OCI-LY7 (cell line): Measurements from ENCODE around the gene METTL27. TPM values are rescaled to one million over a fixed set of nuclear protein-coding genes. Genes with fewer than 3 reads are reported as not detected.

ENCODE experiments used
- BruUV-seq: library from RNA; stranded (reverse); fragments of 400-500 nt; replicated peaks from 2 replicates; lab custom pipeline; 2021; lab: Mats Ljungman, UMichigan
- CTCF ChIA-PET: fragments of 300-600 bp; sonication (Branson Sonifier 250); formaldehyde crosslinking; loops from one replicate; lab custom pipeline; 2022; ENCODE audit warnings: antibody characterized with exemption; ENCODE audit not compliant: unreplicated experiment; lab: Charles Lee
- POLR2A ChIA-PET: fragments of 300-600 bp; sonication (Branson Sonifier 250); formaldehyde crosslinking; loops from one replicate; lab custom pipeline; 2022; ENCODE audit warnings: antibody characterized with exemption; lab: Charles Lee
- DNase-seq: peaks from one replicate; pipeline ENCODE4 v3.0.0-alpha.2; 2015; ENCODE audit warnings: low spot score
- H2AFZ ChIP-seq: fragments of 200-600 bp; sonication (generic), shearing (Covaris generic); 2 replicates; pipeline ENCODE4 v1.6.1; 2014; ENCODE audit warnings: mild to moderate bottlenecking, antibody characterized with exemption, low read length, moderate library complexity
- H3K27ac ChIP-seq: fragments of 200-600 bp; sonication (generic); 2 replicates; pipeline ENCODE4 v1.5.1; 2014; ENCODE audit warnings: mixed run types, low read depth, mild to moderate bottlenecking, moderate library complexity, low read length, inconsistent platforms; ENCODE audit not compliant: poor library complexity, severe bottlenecking
- H3K36me3 ChIP-seq: fragments of 200-600 bp; sonication (generic); 2 replicates; pipeline ENCODE4 v1.6.1; 2014; ENCODE audit warnings: mild to moderate bottlenecking, antibody characterized with exemption, low read length, moderate library complexity, mixed read lengths; ENCODE audit not compliant: insufficient read depth
- H3K4me1 ChIP-seq: fragments of 200-600 bp; sonication (generic); 2 replicates; pipeline ENCODE4 v1.5.1; 2014; ENCODE audit warnings: mild to moderate bottlenecking, low read length; ENCODE audit not compliant: insufficient read depth, poor library complexity, severe bottlenecking
- H3K4me2 ChIP-seq: fragments of 200-600 bp; sonication (generic); 2 replicates; pipeline ENCODE4 v1.6.1; 2014; ENCODE audit warnings: mild to moderate bottlenecking, low read length
- H3K4me3 ChIP-seq: fragments of 200-600 bp; sonication (generic); 2 replicates; pipeline ENCODE4 v1.5.1; 2014; ENCODE audit warnings: mild to moderate bottlenecking, low read depth, low read length; ENCODE audit not compliant: poor library complexity, severe bottlenecking
- H3K79me2 ChIP-seq: fragments of 200-600 bp; sonication (generic); 2 replicates; pipeline ENCODE4 v1.6.1; 2016; ENCODE audit warnings: low read depth, mild to moderate bottlenecking, low read length, moderate library complexity, mixed read lengths; ENCODE audit not compliant: insufficient read depth
- H3K9me2 ChIP-seq: fragments of 200-600 bp; sonication (generic); 2 replicates; pipeline ENCODE4 v1.6.1; 2016; ENCODE audit warnings: mild to moderate bottlenecking, low read length, mixed read lengths; ENCODE audit not compliant: insufficient read depth
- H3K9me3 ChIP-seq: fragments of 200-600 bp; sonication (generic); 2 replicates; pipeline ENCODE4 v1.6.1; 2014; ENCODE audit warnings: mild to moderate bottlenecking, mixed run types, low read length, mixed read lengths
- H4K20me1 ChIP-seq: fragments of 200-600 bp; sonication (generic); 2 replicates; pipeline ENCODE4 v1.6.1; 2014; ENCODE audit warnings: mild to moderate bottlenecking, antibody characterized with exemption, low read length, moderate library complexity, mixed read lengths; ENCODE audit not compliant: insufficient read depth
- CTCF ChIP-seq: fragments of 200-600 bp; sonication (generic); conservative IDR thresholded peaks from 2 replicates; pipeline ENCODE4 v1.5.1; 2014; ENCODE audit warnings: mild to moderate bottlenecking, antibody characterized with exemption, low read length, moderate library complexity, mixed read lengths
- EZH2phosphoT487 ChIP-seq: fragments of 200-600 bp; sonication (generic); IDR thresholded peaks from 2 replicates; pipeline ENCODE4 v1.6.1; 2018; ENCODE audit warnings: low read depth, borderline replicate concordance, mild to moderate bottlenecking, mixed run types, antibody characterized with exemption, low read length, moderate library complexity, mixed read lengths
- intact Hi-C: fragments of 100-400 bp; cut with micrococcal nuclease; formaldehyde crosslinking; loops from one replicate; pipeline ENCODE4 v1.10.0; 2022; ENCODE audit not compliant: unreplicated experiment
- total RNA-seq, 2 experiments: library from RNA; depleted of rRNA in 1 of 2; stranded (reverse); fragments of >200 nt in 1 of 2; shearing (Covaris generic) in 1 of 2; gene quantifications; 2 replicates each; pipeline ENCODE4 v1.2.3, GENCODE V29; 2014 to 2022

The METTL27 gene
- total RNA-seq, 2 experiments from 2014 or later = 0.92 to 2.1 TPM

GRCh38 chr7:73834626-73835191 is 7.6 kb downstream of the METTL27 start:
- Histone ChIP-seq H3K4me3 (no peak overlapping the region), H3K9me2 (no peaks in the 10 kb centered on the region), H3K79me2 (no peaks in the 10 kb centered on the region), H3K4me2 (no peak overlapping the region), H3K36me3 (no peaks in the 10 kb centered on the region), H3K4me1 (no peaks in the 10 kb centered on the region), H3K9me3 (no peaks in the 10 kb centered on the region), H4K20me1 (no peaks in the 10 kb centered on the region), H3K27ac (no peak overlapping the region), H2AFZ (no peak overlapping the region)
- TF ChIP-seq CTCF (no peak), EZH2phosphoT487 (no peak)
- POLR2A ChIA-PET = no interaction called here
- intact Hi-C loops = no loop called here
- CTCF ChIA-PET = no interaction called here
- no peak for DNase-seq
- no TSS peak for BruUV-seq

- TF ChIP-seq EZH2phosphoT487 (no peak), CTCF (no peak)
- H3K79me2 ChIP-seq = no peaks in the 10 kb centered on the region
- H3K4me1 ChIP-seq = no peaks in the 10 kb centered on the region
- no peak overlapping the region for H3K4me2 ChIP-seq
- no peaks in the 10 kb centered on the region for H3K36me3 ChIP-seq
- H3K4me3 ChIP-seq = no peak overlapping the region
- ChIA-PET POLR2A (interaction anchor here (0.7 kb wide), 2 partner anchors 74 to 270 kb away, joined by 3 read pairs; no protein-coding TSS in a partner anchor), CTCF (no interaction called here)
- H4K20me1 ChIP-seq = no peaks in the 10 kb centered on the region
- no peaks in the 10 kb centered on the region for H3K9me3 ChIP-seq
- BruUV-seq = no TSS peak
- H3K9me2 ChIP-seq = no peaks in the 10 kb centered on the region
- intact Hi-C loops = no loop called here
- no peak overlapping the region for H2AFZ ChIP-seq
- DNase-seq = no peak
- H3K27ac ChIP-seq = no peak overlapping the region
Measured at GRCh38 chr7:73833251-73833919, 8.9 kb downstream of the METTL27 start.

DNA sequence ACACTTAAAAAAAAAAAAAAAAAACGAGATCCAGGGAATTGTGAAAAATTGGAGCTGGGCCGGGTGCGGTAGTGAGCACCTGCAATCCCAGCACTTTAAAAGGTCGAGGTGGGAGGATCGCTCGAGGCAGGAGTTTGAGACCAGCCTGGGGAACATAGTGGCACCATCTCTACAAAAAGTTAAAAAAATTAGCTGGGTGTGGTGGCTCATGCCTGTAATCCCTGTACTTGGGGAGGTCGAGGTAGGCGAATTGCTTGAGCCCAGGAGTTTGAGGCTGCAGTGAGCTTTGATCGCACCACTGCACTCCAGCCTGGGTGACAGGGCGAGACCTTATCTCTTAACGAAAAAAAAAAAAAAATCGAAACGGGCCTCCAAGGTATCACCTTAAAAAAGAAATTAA is 9.5 kb downstream of the METTL27 start:
- no peak overlapping the region for H3K4me3 ChIP-seq
- no peaks in the 10 kb centered on the region for H3K9me3 ChIP-seq
- TF ChIP-seq CTCF (no peak), EZH2phosphoT487 (no peak)
- no peaks in the 10 kb centered on the region for H3K79me2 ChIP-seq
- H3K4me2 ChIP-seq = no peak overlapping the region
- peaks cover 5% of the 10 kb centered on the region for H3K4me1 ChIP-seq
- no peak for DNase-seq
- ChIA-PET POLR2A (interaction anchor here (0.7 to 1.4 kb wide), 2 partner anchors 10 to 74 kb away, joined by 3 to 8 read pairs; partner anchors contain the start of gene METTL27), CTCF (no interaction called here)
- no TSS peak for BruUV-seq
- H3K27ac ChIP-seq = no peak overlapping the region
- no peaks in the 10 kb centered on the region for H3K9me2 ChIP-seq
- no peak overlapping the region for H2AFZ ChIP-seq
- H3K36me3 ChIP-seq = no peaks in the 10 kb centered on the region
- no peaks in the 10 kb centered on the region for H4K20me1 ChIP-seq
- intact Hi-C loops = no loop called here
